Ascending aorta (tissue), 2 donors: Measurements from ENCODE around the gene SLC5A3. TPM values are rescaled to one million over a fixed set of nuclear protein-coding genes. Genes with fewer than 3 reads are reported as not detected.

Experiments used
- DNase-seq, 2 donors: peaks; one replicate each; pipeline ENCODE4 v3.0.0-alpha.2; 2019; ENCODE audit warnings: low spot score in 2 of 2
- H3K27ac ChIP-seq, 2 donors: fragments of 200-600 bp; sonication (generic); one replicate each; pipeline ENCODE4 v1.5.1; 2016 to 2017; ENCODE audit warnings: mild to moderate bottlenecking in 1 of 2
- H3K27me3 ChIP-seq: fragments of 200-600 bp; sonication (generic); one replicate; pipeline ENCODE4 v1.5.1; 2017
- H3K36me3 ChIP-seq, 2 donors: fragments of 200-600 bp; sonication (generic); one replicate each; pipeline ENCODE4 v1.5.1; 2016
- H3K4me1 ChIP-seq, 2 donors: fragments of 200-600 bp; sonication (generic); one replicate each; pipeline ENCODE4 v1.5.1; 2016 to 2017; ENCODE audit warnings: mild to moderate bottlenecking in 1 of 2
- H3K4me3 ChIP-seq, 2 donors: fragments of 200-600 bp; sonication (generic); one replicate each; pipeline ENCODE4 v1.5.1; 2016 to 2017; ENCODE audit warnings: mild to moderate bottlenecking in 1 of 2
- H3K9me3 ChIP-seq, 2 donors: fragments of 200-600 bp; sonication (generic); one replicate each; pipeline ENCODE4 v1.5.1; 2016
- CTCF ChIP-seq, 3 experiments: fragments of 200-600 bp in 2 of 3; fragments of 450-650 bp in 1 of 3; sonication (generic) in 2 of 3; IDR thresholded peaks; one replicate each; pipeline ENCODE4 v1.5.1; 2016 to 2019; ENCODE audit warnings: antibody characterized with exemption in 3 of 3, mild to moderate bottlenecking in 1 of 3, moderate library complexity in 1 of 3
- intact Hi-C: fragments of 100-400 bp; cut with DNase I; formaldehyde crosslinking; loops from one replicate; pipeline ENCODE4 v1.15.1; 2023
- total RNA-seq: library from RNA; depleted of rRNA; stranded (reverse); fragments of >200 nt; gene quantifications from one replicate; pipeline ENCODE4 v1.1.0, GENCODE V29; 2016

Gene SLC5A3
- total RNA-seq, 1 donor from 2014 or later: 8.4 TPM

- no peaks in the 10 kb centered on the region for H3K4me1 ChIP-seq
- no peaks in the 10 kb centered on the region for H3K36me3 ChIP-seq
- no peak for DNase-seq
- no peak overlapping the region for H3K4me3 ChIP-seq
- H3K27ac ChIP-seq: no peak overlapping the region
- TF ChIP-seq CTCF (IDR thresholded peaks at IDR 0.05): no peak
- H3K9me3 ChIP-seq: no peaks in the 10 kb centered on the region
- intact Hi-C loops: no loop called here
- no peaks in the 10 kb centered on the region for H3K27me3 ChIP-seq
These were observed 17.8 kb upstream of the SLC5A3 start for GRCh38 chr21:34055615-34056014.

GRCh38 chr21:34061983-34062382, 11.4 kb upstream of the SLC5A3 start:
- no peak overlapping the region for H3K4me3 ChIP-seq
- no peaks in the 10 kb centered on the region for H3K27me3 ChIP-seq
- no peaks in the 10 kb centered on the region for H3K9me3 ChIP-seq
- H3K27ac ChIP-seq: no peak overlapping the region
- DNase-seq: no peak
- TF ChIP-seq CTCF (IDR thresholded peaks at IDR 0.05): no peak
- H3K4me1 ChIP-seq: no peaks in the 10 kb centered on the region
- intact Hi-C loops: no loop called here
- H3K36me3 ChIP-seq: no peaks in the 10 kb centered on the region

- TF ChIP-seq CTCF (IDR thresholded peaks at IDR 0.05): no peak
- intact Hi-C loops: no loop called here
- Histone ChIP-seq H3K27me3 (no peaks in the 10 kb centered on the region), H3K9me3 (no peaks in the 10 kb centered on the region), H3K4me3 (no peak overlapping the region), H3K27ac (no peak overlapping the region), H3K4me1 (no peaks in the 10 kb centered on the region), H3K36me3 (no peaks in the 10 kb centered on the region)
- DNase-seq: no peak
These were observed 8.4 kb upstream of the SLC5A3 start for GRCh38 chr21:34065027-34065426.

GRCh38 chr21:34071683-34072082, 1.7 kb upstream of the SLC5A3 start:
- TF ChIP-seq CTCF (IDR thresholded peaks at IDR 0.05): no peak
- H3K27ac ChIP-seq: peak overlapping the region; percentile 74 to 81
- intact Hi-C loops: loop anchor here (2.0 kb wide), 1 partner anchor 57 kb away; no protein-coding TSS in a partner anchor

GRCh38 chr21:34072145-34073031, 990 bp upstream of the SLC5A3 start:
- intact Hi-C loops: loop anchor here (2.0 kb wide), 1 partner anchor 56 kb away; no protein-coding TSS in a partner anchor
- Histone ChIP-seq H3K4me1 (peaks cover 7 to 10% of the 10 kb centered on the region in 2 donors), H3K4me3 (peak overlapping the region; percentile 63 to 93), H3K27me3 (no peaks in the 10 kb centered on the region), H3K27ac (peak overlapping the region; percentile 74 to 81), H3K9me3 (no peaks in the 10 kb centered on the region), H3K36me3 (no peaks in the 10 kb centered on the region)
- no peak for TF ChIP-seq CTCF (IDR thresholded peaks at IDR 0.05)
- DNase-seq: peak in 1 of 2 donors; percentile 87

More at GRCh38 chr21:34071683-34072082, 1.7 kb upstream of the SLC5A3 start:
- Histone ChIP-seq H3K9me3 (no peaks in the 10 kb centered on the region), H3K27me3 (no peaks in the 10 kb centered on the region), H3K4me1 (peaks cover 0 to 5% of the 10 kb centered on the region in 2 donors), H3K4me3 (no peak overlapping the region), H3K36me3 (no peaks in the 10 kb centered on the region)
- no peak for DNase-seq
